Measurements from ENCODE around the gene GPR107. TPM values are rescaled to one million over a fixed set of nuclear protein-coding genes. Genes with fewer than 3 reads are reported as not detected.

Gene GPR107
- total RNA-seq, 1 donor from 2014 or later: 19.8 TPM

DNA sequence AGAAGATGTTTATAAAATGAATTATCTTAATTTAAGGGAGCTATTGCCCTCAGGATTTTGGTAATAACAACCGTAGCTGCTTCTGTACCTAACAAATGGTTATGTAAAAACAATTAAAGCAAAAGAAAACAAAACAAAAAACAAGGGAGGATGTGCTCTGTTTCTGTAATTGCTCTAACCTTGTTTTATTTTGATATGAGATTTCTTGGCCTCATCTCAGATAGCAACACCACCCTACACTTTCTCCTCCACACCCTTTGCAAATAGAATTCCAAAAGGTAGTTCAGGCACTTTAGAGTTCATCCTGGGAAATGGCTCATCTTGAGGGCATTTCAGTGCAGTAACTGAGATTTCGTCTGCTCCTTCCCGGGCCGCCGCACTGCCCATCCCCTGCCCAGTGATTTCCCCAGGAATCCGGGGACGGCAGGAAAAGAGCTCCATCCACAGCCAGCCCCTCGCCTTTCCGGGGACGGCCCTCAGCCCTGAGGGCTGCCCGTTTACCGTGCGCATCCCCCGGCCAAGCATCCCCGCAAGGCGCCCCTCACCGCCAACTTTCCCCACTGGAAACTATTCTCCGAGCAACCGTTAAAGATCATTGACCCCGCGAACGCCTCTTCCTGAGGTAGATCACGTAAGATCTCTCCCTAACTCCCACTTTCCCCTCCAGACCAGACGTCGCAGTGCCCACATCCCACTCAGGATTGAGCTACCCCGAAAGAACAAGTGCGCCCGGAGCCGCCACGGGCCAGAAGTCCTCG lies 11.9 kb upstream of the GPR107 start:
- Histone ChIP-seq H3K4me1 (ENCODE audit: control insufficient read depth in 3 of 3, insufficient read depth in 3 of 3, low read length in 3 of 3) (peaks cover 11 to 20% (median 15%) of the 10 kb centered on the region in 3 donors), H3K27me3 (ENCODE audit: control insufficient read depth in 3 of 3, insufficient read depth in 3 of 3, low read length in 3 of 3) (no peaks in the 10 kb centered on the region), H3K9me3 (ENCODE audit: control insufficient read depth in 3 of 3, low read length in 3 of 3) (no peaks in the 10 kb centered on the region), H3K4me3 (ENCODE audit: low read length in 3 of 3) (peak overlapping the region; percentile 74 to 89 (median 84)), H3K27ac (ENCODE audit: low read depth, low read length) (peak overlapping the region; percentile 75), H3K36me3 (ENCODE audit: control insufficient read depth in 3 of 3, insufficient read depth in 3 of 3, low read length in 3 of 3) (no peaks in the 10 kb centered on the region), H3K9ac (ENCODE audit: low read depth in 1 of 3, low read length in 3 of 3) (peak overlapping the region; percentile 80 to 88 (median 88))

GRCh38 chr9:130042406-130042884 lies 11.3 kb upstream of the GPR107 start:
- Histone ChIP-seq H3K27ac (ENCODE audit: low read depth, low read length) (peak overlapping the region; percentile 75), H3K4me1 (ENCODE audit: control insufficient read depth in 3 of 3, insufficient read depth in 3 of 3, low read length in 3 of 3) (peaks cover 11 to 20% (median 15%) of the 10 kb centered on the region in 3 donors), H3K27me3 (ENCODE audit: control insufficient read depth in 3 of 3, insufficient read depth in 3 of 3, low read length in 3 of 3) (no peaks in the 10 kb centered on the region)

DNA sequence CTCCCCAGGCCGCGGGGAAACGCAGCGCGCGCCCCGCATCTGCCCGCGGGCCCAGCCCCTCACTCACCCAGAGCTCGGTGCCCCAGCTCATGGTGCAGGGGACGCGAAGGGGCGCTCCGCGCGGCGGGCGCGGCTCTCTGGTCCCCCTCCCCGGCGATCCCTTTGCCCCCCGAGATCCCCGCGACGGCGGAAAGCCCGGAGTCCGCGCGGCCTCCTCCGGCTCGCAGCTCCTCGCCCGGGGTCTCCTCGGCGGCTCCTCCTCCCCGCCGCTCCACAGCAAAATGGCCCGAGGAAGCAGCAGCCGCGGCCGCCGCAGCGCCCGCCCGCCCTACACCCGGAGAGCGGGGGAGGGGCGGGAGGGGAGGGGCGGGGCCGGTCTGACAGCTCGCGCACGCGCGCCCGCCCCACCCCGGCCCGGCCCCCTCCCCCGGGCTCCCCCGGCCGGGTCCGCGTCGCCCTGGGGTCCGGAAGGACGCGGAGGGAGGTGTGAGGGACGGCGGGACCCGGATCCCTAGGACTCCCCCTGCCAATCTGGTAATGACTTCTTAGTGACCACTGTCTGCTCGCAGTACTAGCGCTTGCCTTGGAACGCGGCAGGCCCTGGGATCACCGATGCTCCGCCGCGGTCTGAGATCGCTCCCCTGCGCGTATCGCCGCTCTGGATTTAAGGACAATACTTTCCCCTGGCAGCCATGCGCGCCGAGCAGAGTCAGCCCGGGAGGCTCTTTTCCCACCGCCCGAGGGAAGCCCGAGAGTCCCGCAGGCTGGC lies 10.6 kb upstream of the GPR107 start, which contains the start of gene FNBP1:
Gene FNBP1, minus strand, starts transcription at position 305 of the 769 bp plus-strand sequence. Its CDS starts 214 bp downstream, at position 91.
- Histone ChIP-seq H3K27ac (ENCODE audit: low read depth, low read length) (peak within 1 kb of the TSS; percentile 75), H3K27me3 (ENCODE audit: control insufficient read depth in 3 of 3, insufficient read depth in 3 of 3, low read length in 3 of 3) (no peaks in the 10 kb centered on the region), H3K36me3 (ENCODE audit: control insufficient read depth in 3 of 3, insufficient read depth in 3 of 3, low read length in 3 of 3) (no peaks in the 10 kb centered on the region), H3K4me3 (ENCODE audit: low read length in 3 of 3) (peak within 1 kb of the TSS; percentile 74 to 89 (median 89)), H3K9me3 (ENCODE audit: control insufficient read depth in 3 of 3, low read length in 3 of 3) (no peaks in the 10 kb centered on the region), H3K9ac (ENCODE audit: low read depth in 1 of 3, low read length in 3 of 3) (peak within 1 kb of the TSS; percentile 82 to 88 (median 88)), H3K4me1 (ENCODE audit: control insufficient read depth in 3 of 3, insufficient read depth in 3 of 3, low read length in 3 of 3) (peaks cover 11 to 20% (median 15%) of the 10 kb centered on the region in 3 donors)

More at GRCh38 chr9:130042406-130042884, 11.3 kb upstream of the GPR107 start:
- Histone ChIP-seq H3K9ac (ENCODE audit: low read depth in 1 of 3, low read length in 3 of 3) (peak overlapping the region; percentile 80 to 88 (median 88)), H3K9me3 (ENCODE audit: control insufficient read depth in 3 of 3, low read length in 3 of 3) (no peaks in the 10 kb centered on the region), H3K4me3 (ENCODE audit: low read length in 3 of 3) (peak overlapping the region; percentile 74 to 89 (median 84)), H3K36me3 (ENCODE audit: control insufficient read depth in 3 of 3, insufficient read depth in 3 of 3, low read length in 3 of 3) (no peaks in the 10 kb centered on the region)

- Histone ChIP-seq H3K9me3 (ENCODE audit: control insufficient read depth in 3 of 3, low read length in 3 of 3) (no peaks in the 10 kb centered on the region), H3K27me3 (ENCODE audit: control insufficient read depth in 3 of 3, insufficient read depth in 3 of 3, low read length in 3 of 3) (no peaks in the 10 kb centered on the region), H3K27ac (ENCODE audit: low read depth, low read length) (peak overlapping the region; percentile 72), H3K4me3 (ENCODE audit: low read length in 3 of 3) (peak overlapping the region; percentile 74 to 89 (median 80)), H3K36me3 (ENCODE audit: control insufficient read depth in 3 of 3, insufficient read depth in 3 of 3, low read length in 3 of 3) (no peaks in the 10 kb centered on the region), H3K4me1 (ENCODE audit: control insufficient read depth in 3 of 3, insufficient read depth in 3 of 3, low read length in 3 of 3) (peaks cover 11 to 20% (median 15%) of the 10 kb centered on the region in 3 donors), H3K9ac (ENCODE audit: low read depth in 1 of 3, low read length in 3 of 3) (peak overlapping the region; percentile 63 to 88 (median 82))
Observed at GRCh38 chr9:130043654-130044623, 9.8 kb upstream of the GPR107 start.

DNA sequence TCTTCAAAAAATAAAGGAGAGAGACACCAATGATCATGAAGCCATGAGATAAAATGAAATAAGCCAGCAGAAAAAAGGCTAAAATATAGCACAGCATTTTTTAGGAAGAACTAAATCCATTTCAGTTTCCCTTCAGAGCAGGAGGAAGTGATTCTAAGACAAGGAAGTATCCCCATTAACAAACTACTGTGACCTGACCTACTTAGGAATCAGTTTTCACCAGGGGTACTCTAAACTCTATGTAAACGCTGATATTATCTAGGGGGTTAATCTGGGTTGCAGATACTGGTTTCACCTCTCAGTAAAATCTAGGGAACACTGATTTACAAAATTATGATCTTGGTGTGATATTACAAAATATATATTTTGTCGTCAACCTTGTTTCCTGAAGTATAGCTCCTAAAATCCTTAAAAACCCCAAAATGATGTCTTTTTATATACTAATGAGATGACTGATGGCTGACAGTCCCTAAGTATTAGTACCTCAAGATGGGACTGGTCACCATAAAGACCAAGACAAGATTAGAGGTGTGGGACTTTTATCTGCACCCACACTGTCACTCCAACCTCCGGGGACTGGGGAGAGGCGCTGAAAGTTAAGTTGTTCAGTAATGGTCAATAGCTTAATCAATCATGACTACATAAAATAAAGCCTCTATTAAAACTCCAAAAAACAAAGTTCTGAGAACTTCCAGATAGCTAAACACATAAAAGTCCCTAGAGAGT lies 7.8 kb upstream of the GPR107 start:
- H3K4me3 ChIP-seq (ENCODE audit: low read length in 3 of 3): no peak overlapping the region
- H3K27ac ChIP-seq (ENCODE audit: low read depth, low read length): no peak overlapping the region
- H3K9me3 ChIP-seq (ENCODE audit: control insufficient read depth in 3 of 3, low read length in 3 of 3): no peaks in the 10 kb centered on the region
- H3K27me3 ChIP-seq (ENCODE audit: control insufficient read depth in 3 of 3, insufficient read depth in 3 of 3, low read length in 3 of 3): no peaks in the 10 kb centered on the region
- H3K4me1 ChIP-seq (ENCODE audit: control insufficient read depth in 3 of 3, insufficient read depth in 3 of 3, low read length in 3 of 3): peaks cover 11 to 20% (median 15%) of the 10 kb centered on the region in 3 donors
- H3K36me3 ChIP-seq (ENCODE audit: control insufficient read depth in 3 of 3, insufficient read depth in 3 of 3, low read length in 3 of 3): no peaks in the 10 kb centered on the region
- no peak overlapping the region for H3K9ac ChIP-seq (ENCODE audit: low read depth in 1 of 3, low read length in 3 of 3)

- H3K4me3 ChIP-seq (ENCODE audit: low read length in 3 of 3): no peak overlapping the region
- no peak overlapping the region for H3K27ac ChIP-seq (ENCODE audit: low read depth, low read length)
- no peaks in the 10 kb centered on the region for H3K27me3 ChIP-seq (ENCODE audit: control insufficient read depth in 3 of 3, insufficient read depth in 3 of 3, low read length in 3 of 3)
- H3K36me3 ChIP-seq (ENCODE audit: control insufficient read depth in 3 of 3, insufficient read depth in 3 of 3, low read length in 3 of 3): no peaks in the 10 kb centered on the region
- H3K4me1 ChIP-seq (ENCODE audit: control insufficient read depth in 3 of 3, insufficient read depth in 3 of 3, low read length in 3 of 3): peaks cover 5 to 21% (median 8%) of the 10 kb centered on the region in 3 donors
- H3K9me3 ChIP-seq (ENCODE audit: control insufficient read depth in 3 of 3, low read length in 3 of 3): no peaks in the 10 kb centered on the region
- H3K9ac ChIP-seq (ENCODE audit: low read depth in 1 of 3, low read length in 3 of 3): no peak overlapping the region
Observed at GRCh38 chr9:130049431-130050210, 4.1 kb upstream of the GPR107 start.

DNA sequence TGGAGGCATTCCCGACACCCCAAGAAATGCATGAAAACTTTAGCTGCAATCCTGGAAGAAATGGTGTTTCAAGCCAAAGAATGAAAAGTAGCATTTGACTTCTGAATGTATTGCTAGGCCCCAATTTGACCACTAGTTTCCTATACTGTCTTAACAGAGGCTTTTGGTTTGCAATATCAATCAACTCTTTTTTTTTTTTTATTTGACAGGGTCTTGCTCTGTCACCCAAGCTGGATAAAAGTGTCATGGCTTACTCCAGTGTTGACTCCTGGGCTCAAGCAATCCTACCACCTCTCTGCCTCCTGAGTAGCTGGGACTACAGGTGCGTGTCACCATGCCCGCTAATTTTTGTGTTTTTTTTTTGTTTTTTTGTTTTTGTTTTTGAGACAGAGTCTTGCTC lies 3.2 kb upstream of the GPR107 start:
- Histone ChIP-seq H3K36me3 (ENCODE audit: control insufficient read depth in 3 of 3, insufficient read depth in 3 of 3, low read length in 3 of 3) (no peaks in the 10 kb centered on the region), H3K27me3 (ENCODE audit: control insufficient read depth in 3 of 3, insufficient read depth in 3 of 3, low read length in 3 of 3) (no peaks in the 10 kb centered on the region), H3K9ac (ENCODE audit: low read depth in 1 of 3, low read length in 3 of 3) (no peak overlapping the region), H3K4me3 (ENCODE audit: low read length in 3 of 3) (no peak overlapping the region), H3K27ac (ENCODE audit: low read depth, low read length) (no peak overlapping the region), H3K9me3 (ENCODE audit: control insufficient read depth in 3 of 3, low read length in 3 of 3) (no peaks in the 10 kb centered on the region), H3K4me1 (ENCODE audit: control insufficient read depth in 3 of 3, insufficient read depth in 3 of 3, low read length in 3 of 3) (peaks cover 8 to 26% (median 11%) of the 10 kb centered on the region in 3 donors)

DNA sequence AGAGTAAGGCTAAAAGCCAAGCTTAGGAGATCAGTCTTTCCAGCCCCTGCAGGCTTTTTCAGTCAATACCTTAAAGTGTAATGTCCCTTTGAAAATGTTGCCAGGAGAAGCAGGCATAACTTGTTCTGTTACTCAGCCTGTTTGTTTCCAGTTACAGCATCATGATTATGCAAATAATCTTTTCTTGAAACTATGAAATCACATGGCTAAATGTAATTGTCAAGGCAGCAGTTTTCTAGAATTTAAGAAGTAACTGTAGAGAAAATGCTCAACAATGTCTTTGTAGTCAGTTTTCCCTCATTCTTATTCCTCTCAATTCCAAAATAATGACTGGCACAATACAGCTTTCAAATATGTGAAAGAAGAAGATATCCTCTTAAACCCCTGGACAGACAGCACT lies 1.9 kb upstream of the GPR107 start:
- no peaks in the 10 kb centered on the region for H3K27me3 ChIP-seq (ENCODE audit: control insufficient read depth in 3 of 3, insufficient read depth in 3 of 3, low read length in 3 of 3)
- H3K9me3 ChIP-seq (ENCODE audit: control insufficient read depth in 3 of 3, low read length in 3 of 3): no peaks in the 10 kb centered on the region
- no peak overlapping the region for H3K9ac ChIP-seq (ENCODE audit: low read depth in 1 of 3, low read length in 3 of 3)
- no peak overlapping the region for H3K4me3 ChIP-seq (ENCODE audit: low read length in 3 of 3)
- peaks cover 8 to 26% (median 11%) of the 10 kb centered on the region in 3 donors for H3K4me1 ChIP-seq (ENCODE audit: control insufficient read depth in 3 of 3, insufficient read depth in 3 of 3, low read length in 3 of 3)
- no peak overlapping the region for H3K27ac ChIP-seq (ENCODE audit: low read depth, low read length)
- H3K36me3 ChIP-seq (ENCODE audit: control insufficient read depth in 3 of 3, insufficient read depth in 3 of 3, low read length in 3 of 3): no peaks in the 10 kb centered on the region
